NOMO-1 treated with DMSO at 0.1 percent for 48 hours (cell line): ENCODE data around the gene WDR26.
"Not testable (repeated sequence)": the region's sequence is repeated elsewhere in the genome, so short reads cannot be mapped to it uniquely, and the experiment has no call there.

Experiments used
- DNase-seq: peaks from one replicate; lab custom pipeline; 2025; ENCODE audit not compliant: unreplicated experiment; lab: John Stamatoyannopoulos, UW

Gene WDR26

DNA sequence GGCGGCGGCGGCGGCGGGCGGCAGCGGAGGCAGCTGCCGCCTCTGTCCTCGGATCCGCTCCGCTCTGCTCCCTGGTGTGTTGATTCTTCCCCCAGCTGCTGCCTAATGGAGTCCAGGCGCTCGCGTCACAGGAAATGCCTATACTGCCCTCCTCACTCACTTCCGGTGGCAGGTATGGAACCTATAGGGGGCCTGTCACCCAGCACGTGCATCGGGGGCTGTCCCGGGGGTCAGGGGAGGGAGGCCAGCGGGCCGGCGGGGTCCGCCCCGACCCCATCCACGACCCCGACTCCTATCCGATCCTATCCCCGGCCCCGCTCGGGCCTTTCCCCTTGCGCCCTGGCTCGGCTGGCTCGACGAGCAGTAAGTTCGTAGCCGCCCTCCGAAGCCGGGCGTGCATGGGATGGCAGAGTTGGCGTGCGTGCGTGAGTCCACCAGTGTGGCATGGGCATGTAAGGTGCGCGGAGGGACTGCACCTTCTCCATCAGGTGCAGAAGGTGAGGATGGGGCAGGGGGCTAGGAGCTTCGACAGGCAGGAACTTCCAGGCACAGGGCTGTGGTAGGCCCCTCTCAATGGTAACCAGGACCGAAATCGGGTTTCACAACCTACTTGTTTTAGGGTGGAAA, at the start of gene WDR26:
TSS of gene WDR26 (minus strand) at position 107 of the 627 bp plus-strand sequence.
- peak; percentile 86 for DNase-seq

DNA sequence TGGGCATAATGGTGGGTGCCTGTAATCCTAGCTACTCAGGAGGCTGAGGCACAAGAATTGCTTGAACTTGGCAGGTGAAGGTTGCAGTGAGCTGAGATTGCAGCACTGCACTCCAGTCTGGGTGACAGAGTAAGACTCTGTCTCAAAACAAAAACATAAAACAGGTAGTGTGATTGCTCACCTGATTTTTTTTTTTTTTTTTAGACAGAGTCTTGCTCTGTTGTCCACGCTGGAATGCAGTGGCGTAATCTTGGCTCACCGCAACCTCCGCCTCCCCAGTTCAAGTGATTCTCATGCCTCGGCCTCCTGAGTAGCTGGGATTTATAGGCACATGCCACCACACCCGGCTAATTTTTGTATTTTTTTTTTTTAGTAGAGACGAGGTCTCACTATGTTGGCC, 48.6 kb upstream of the WDR26 start:
- not testable (repeated sequence) for DNase-seq

DNA sequence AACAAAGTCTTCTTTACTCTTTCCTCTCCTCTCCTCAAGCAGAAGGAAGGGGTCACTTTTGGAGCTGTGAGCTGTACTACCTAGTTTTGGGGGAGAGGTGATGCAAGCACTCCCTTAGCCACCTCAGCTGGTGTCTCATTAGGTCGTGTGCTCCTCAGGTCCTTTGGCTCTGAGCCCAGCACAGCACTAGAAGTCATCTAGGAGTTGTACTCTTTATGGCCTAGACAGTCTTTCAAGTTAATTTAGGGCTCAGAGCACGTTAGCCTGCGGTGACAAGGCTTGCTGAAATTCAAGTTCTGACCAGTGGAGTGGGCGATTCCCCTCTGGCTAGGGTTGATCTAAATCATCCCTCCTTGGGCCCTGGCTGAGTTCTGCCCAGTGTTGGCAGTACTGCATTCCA, 48.0 kb upstream of the WDR26 start:
- DNase-seq, result no peak

DNA sequence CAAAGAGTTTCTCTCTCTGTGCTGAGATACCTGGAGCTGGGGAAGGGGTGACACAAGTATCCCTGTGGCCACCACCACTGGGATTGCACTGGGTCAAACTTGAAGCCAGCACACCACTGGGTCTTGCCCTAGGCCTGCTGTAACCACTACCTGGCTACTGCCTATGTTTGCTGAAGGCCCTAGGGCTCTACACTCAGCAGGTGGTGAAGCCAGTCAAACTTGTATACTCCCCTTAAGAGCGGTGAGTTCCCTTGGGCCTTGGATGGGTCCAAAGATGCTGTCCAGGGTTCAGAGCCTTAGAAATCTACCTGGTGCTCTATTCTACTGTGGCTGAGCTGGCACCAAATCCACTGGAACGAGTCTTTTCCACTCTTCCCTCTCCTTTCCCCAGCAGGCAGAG, 47.0 kb upstream of the WDR26 start:
- DNase-seq, result no peak

DNA sequence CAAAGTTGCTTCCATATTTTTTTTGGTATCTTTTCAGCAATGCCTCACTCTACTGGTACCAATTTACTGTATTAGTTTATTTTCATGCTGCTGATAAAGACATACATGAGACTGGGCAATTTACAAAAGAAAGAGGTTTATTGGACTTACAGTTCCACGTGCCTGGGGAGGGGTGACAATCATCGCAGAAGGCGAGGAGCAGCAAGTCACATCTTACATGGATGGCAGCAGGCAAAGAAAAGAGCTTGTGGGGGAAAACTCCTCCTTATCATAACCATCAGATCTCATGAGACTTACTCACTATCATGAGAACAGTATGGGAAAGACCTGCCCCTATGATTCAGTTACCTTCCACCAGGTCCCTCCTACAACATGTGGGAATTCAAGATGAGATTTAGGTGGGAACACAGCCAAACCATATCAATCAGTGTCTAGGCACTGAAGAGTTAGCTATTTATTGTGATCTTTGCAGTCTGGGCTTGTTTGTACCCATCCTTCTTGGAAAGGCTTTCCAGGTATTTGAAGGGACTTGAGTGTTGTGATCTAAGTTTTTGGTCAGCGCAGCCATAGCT, 46.4 kb upstream of the WDR26 start:
- not testable (repeated sequence) for DNase-seq

DNA sequence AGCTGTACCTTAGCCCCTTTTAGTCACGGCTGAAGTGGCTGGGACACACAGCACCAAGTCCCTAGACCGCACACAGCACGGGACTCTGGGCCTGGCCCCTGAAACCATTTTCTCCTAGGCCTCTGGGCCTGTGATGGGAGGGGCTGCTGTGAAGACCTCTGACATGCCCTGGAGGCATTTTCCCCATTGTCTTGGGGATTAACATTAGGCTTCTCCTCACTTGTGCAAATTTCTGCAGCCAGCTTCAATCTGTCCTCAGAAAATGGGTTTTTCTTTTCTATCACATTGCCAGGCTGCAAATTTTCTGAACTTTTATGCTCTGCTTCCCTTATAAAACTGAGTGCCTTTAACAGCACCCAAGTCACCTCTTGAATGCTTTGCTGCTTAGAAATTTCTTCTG, 45.6 kb upstream of the WDR26 start:
- DNase-seq, result not testable (repeated sequence)

DNA sequence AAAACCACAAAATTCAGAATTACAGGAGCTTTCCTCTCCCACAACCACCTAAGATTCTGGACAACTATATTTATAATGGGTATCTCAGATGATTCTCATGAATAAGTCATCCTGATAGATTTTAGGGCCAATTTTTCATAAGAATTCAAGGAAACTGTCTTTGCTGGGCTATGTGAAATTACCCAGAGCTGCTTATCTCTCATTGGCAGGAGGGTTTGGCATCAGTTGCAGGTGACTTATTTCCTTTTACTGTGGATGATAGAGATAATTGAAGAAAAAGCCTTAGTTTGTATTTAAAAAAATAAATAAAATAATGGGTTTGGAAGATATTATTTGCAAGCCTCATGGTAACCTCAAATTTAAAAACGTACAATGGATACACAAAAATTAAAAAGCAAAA, 38.2 kb upstream of the WDR26 start:
- DNase-seq, result no peak

DNA sequence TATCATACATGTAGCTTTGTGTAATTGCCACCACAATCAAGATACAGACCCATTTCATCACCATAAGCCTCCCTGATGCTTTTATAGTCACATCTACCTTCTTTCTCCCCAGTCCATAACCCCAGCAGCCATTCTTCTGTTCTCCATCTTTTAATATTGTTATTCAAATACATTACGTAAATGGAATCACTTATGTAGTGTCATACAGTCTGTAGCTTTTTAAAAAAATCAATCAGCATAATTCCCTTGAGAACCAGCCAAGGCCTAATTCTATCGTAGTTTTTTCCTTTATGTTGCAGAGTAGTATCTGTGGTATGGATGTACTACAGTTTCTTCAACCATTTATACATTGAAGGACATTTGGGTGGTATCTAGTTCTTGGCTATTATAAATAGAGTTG, 31.6 kb upstream of the WDR26 start:
- no peak for DNase-seq

DNA sequence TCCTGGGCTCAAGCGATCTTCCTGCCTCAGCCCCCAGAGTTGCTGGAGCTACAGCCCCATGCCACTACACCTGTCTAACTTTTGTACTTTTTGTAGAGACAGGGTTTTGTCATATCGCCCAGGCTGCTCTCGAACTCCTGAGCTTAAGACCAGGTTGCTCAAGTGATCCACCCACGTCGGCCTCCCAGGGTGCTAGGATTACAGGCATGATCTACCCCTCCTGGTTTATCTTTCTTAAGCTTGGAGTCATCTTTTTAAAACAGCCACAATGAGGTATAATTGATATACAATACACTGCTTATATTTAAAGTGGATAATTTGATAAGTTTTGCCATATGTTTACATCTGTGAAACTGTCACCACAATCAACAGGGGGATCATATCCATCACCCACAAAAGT, 25.4 kb upstream of the WDR26 start:
- no peak for DNase-seq

DNA sequence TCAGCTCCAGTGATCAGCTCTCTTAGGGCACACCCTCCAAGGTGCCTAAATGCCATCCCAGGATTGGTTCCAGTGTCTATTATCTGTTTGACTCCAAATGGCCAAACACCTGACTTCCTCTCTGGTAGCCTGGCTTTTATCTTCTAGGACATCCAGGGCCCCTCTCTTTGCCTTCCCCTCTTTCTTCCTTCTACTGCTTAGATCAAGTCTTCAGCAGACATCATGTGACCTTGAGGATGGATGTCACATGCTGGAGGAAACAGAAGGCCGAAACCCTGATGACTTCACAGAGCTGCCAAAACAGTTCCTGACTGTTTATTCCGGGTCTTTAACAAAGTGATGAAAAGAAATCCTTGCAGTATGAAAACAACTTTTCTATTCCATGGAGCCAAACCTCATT, 24.4 kb upstream of the WDR26 start:
- no peak for DNase-seq

DNA sequence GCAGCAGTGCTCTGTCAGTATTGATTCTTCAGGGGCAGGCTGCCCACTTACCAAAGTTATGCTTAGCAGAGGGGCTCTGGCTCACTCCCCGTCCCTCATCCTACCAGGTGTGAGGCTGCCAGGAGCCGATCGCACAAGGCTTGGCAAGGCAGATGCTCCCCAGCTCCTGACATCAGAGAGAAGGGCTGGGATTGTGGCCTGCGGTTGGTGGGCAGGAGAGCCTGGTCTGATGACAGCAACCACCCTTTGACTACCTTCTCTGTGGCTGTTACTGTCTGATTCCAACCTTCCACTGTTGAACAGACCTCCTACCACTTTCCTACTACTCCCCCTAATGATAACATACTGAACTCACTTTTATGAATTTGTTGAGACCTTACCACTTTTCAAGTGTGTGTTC, 23.7 kb upstream of the WDR26 start:
- DNase-seq, result no peak

DNA sequence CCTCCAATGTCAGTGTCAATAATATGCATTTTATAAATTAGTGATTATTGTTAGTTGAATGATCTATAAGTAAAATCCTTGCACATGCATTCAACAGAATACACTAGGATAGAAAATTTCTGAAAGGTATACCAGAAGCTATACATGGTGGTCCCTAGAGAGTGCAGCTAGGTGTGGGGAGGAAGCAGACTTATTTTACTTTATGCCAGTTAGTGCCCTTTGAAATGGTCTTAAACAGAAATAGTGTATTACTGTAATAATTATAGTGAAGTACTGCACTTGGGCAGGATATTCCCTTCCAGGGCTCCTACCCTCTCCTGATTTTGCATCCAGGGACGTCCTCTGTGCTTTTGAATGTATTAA, 23.2 kb upstream of the WDR26 start:
- DNase-seq, result no peak

DNA sequence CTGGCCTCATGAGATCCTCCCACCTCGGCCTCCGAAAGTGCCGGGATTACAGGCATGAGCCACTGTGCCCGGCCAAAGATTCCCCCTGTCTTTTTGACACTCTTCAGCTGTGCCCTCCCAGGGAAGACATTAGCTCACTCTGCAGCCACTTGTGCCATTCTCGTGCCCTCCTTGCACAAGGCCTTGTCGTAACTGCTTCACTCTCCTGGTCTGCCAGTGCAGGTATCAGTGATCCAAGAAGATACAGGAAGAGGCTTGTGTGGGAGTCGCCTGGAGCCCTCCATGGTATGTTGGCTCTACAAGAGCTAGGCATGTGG, 22.0 kb upstream of the WDR26 start:
- no peak for DNase-seq

DNA sequence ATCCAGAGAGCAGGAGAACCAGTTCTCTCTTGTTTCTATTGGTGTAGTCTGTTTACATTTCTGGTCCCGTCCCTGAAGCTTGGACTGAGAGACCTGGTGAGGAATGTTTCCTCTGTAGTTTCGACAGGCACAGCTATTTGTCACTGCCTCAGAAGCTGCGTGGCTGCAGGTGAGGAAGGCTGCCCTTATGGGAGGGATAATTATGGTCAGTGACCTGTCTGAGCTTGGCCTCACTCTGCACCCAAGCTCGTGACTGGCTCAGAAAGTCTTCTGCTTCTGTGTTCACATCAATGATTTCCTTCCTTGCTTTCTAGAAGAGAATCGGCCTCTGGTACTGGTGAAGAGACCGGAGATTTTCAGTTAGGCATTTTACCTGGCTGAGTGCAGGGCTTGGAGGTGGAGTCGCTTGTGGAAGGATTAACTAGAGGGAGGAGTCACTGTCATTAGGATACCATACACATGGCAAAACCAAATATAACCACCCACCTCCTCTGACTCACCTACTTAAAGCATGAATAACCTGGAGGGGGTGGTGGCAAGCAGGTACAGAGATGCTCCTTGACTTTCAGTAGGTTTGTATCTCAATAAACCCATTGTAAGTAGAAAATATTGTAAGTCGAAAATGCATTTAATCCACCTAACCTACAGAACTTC, 19.9 kb upstream of the WDR26 start:
- DNase-seq, result no peak

DNA sequence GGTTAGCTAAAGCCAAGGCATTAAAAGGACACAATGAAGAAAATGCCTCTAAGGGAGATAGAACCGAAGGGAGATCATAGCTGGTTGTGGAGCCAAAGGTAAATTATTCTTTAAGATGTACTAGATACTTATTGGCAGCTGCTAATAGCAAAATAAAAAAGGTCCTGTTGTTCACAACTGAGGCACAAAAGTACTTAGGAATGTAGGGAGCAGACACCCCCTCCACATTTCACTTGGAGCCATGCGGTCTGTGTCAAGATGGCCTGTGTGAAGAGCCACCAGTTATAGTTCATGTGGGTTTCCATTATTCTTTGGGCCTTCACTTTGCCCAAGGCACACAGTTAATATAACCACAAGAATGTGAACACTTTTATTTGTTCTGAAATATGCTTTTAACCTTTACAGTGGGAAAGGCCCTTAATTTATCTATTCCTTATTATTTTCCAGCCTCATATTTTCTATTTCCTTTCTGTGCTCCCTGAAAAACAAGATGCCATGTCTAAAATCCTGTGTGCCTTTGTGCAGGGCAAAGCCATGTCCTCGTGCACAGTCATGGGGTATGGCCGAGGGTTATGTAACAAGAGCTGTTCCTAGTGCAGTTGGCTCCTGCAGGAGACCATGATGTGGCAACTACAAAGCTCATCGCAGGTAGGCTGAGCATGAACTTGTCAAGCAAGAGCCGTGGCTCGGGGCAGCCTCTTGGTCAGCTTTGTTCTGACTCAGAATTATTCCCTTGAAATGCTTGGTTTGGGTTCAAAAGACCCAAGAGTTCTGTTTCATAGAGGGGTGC, 16.2 kb upstream of the WDR26 start:
- no peak for DNase-seq

DNA sequence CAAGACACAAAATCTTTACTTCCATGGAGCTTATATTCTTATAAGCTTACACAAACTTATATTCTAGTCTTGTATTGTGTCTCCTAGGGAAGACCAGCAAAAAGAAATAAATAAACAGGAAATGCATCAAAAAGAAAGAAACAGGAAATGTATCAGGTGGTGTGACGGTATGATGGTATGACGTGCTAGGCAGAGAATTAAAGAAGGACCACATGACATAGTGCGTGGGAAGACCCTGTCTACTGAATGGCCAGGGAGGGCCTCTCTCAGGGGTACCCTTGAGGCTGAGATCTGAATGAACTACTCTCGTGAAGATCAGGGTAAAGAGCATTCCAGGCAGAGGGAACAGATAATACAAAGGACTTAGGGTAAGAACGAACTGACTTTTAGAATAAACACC, 15.6 kb upstream of the WDR26 start:
- DNase-seq, result no peak

DNA sequence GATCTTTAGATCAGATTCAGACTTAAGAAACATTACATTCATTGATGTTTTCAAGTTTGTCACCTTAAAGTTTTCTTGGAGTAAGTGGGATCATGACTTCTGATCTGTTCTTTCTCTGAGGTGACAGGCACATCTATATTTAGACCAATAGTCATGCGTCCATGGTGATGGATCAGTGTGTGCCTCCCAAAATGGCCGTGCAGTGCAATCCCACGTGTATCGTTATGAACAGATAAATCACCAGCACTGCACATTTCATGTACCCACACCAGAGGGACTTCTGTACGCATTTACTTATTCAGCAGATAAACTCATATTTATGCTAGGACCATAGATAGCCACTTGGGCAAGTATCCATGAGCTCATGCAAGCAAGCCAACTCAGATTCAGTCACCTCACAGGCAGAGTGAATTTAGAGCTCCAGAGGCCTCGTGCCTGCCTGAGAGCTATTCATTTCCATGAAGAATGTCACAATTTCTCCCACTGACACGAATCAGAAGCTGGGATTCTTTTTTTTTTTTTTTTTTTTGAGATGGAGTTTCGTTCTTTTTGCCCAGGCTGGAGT, 13.9 kb upstream of the WDR26 start:
- no peak for DNase-seq

DNA sequence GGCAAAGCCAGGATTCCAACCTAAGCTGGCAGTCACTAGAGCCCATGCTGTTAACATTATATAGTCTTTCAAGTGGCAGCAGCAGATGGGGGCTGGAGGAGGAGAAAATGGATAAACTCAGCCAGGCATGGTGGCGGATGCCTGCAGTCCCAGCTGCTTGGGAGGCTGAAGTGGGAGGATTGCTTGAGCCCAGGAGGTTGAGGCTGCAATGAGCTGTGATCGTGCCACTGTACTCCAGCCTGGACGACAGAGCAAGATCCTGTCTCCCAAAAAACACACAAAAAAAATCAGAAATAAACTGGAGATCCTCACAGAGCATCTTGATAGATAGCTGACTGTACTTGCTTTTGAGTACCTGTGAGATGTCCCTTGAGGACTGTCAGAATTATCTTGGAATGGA, 13.4 kb upstream of the WDR26 start:
- no peak for DNase-seq

DNA sequence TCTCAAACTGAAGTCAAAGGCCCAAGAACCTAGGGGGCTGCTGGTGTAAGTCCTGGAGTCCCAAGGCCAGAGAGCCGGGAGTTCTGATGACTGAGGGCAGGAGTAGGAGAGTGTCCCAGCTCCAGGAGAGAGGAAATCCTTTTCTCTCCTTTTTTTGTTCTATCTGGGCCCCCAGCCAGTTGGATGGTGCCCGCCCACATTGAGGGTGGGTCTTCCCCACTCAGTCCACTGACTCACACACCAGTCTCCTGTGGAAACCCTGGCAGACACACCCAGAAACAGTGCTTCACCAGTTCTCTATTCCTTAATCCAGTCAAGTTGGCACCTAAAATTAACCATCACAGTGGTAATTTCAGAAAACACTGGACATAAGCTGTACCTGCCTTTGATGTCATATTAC, 12.7 kb upstream of the WDR26 start:
- DNase-seq, result no peak

DNA sequence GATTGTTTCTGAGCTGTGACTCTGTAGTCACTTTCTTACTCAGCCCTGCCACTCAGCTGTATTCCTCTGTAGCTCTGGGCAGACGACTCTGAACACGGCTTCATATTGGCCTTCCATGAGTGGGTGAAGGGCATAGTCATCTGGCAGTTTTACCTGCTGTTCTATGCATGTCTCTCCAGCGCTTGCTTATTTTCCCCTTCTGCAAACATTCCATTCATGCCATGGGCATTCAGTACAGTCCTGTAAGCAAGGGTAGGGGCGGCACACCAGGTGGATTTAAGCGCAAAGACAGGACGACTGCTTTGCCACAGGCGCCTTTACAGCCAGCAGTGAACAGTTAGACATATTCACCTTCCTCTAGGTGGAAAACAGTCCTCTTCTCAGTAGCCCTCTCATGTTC, 4.4 kb upstream of the WDR26 start:
- no peak for DNase-seq

DNA sequence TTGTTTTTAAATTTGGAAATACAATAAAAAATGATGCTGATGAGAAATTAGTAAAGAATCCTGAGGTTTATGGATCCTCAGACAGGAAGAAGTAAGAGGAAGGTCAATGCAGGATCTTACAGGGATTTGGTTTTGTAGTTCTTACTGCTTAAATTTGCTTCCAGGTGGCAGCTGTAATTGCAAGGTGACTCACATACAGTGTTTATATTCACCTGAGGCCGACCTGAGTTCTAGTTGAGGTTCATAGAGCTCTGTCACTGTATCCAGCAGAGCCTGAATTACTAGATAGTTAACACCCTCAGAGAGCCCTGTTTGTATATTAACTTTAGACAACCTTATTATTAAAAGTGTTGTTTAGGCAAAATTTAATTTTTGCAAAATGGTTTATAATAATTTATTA, 1.4 kb upstream of the WDR26 start:
- no peak for DNase-seq

DNA sequence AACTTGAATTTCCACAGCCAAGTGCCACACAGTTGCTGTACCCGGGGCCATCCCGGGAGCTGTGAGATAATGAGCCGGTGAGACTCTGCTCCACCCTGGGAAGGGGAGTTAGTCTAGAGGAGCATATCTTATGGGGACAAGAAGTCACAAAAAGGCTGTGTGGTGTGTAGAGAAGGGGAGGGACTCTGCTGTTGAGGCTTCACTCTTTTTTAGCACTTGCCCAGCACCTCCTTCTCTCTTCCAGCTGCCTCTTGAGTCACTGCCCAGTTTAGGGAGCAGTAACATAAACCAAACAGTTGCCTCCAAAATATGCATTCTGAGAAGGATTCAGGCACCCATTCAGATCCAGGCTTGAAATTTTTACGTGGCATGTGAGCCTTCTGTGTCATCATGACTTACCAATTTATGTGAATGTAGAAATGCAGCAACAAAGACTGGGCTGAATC, 744 bp upstream of the WDR26 start:
- peak; percentile 31 for DNase-seq
